ENCODE results near the gene SLC4A2. TPM values are rescaled to one million over a fixed set of nuclear protein-coding genes. Genes with fewer than 3 reads are reported as not detected.

Gene SLC4A2
- total and polyA plus RNA-seq, 2 of the 8 experiments (the other 6 are each of a cell fraction or from before 2014, with no cell fraction given) = 72.6 to 147 TPM

DNA sequence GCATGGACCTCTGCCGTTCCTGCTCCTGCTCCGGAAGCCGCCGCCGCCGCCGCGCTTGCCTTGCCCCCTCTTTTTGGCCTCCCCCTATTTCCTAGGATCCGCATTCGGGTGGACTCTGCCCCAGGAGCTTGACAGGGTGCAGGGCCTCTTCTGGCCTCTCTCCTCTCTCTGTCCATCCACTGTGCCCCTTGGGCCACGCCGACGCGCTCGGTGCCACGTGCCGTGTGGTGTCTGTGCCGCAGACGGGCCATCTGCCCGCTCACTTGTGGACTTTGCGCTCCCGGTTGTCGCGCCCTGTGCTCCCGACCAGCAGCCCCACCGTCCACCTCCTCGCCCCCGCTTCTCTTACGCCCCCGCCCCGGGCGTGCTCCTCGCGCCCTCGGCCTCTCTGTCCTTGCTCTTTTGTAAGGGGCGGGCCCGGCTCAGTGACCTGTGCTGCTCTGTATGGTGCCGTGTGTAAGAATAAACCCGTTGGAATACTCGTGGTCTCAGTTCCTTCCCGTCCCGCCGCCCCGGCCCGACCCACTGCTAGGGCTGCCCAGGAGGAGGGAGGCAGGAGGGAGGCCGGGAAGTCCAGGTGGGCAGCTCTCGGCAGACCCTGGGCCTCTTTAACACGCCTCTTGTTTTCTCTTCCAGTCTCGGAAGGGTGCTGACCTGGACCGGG is 63.9 kb downstream of the SLC4A2 start:
- no peak overlapping the region for H3K14ac ChIP-seq (ENCODE audit: insufficient read length)
- CTCF ChIA-PET (ENCODE audit: partially characterized antibody) = interaction anchor here (0.6 to 11.7 kb wide), 38 partner anchors 8 to 245 kb away, joined by 3 to 197 read pairs (median 4); partner anchors contain the start of genes ABCF2 and GBX1
- no peaks in the 10 kb centered on the region for H3K79me2 ChIP-seq (ENCODE audit: control insufficient read depth in 1 of 2, insufficient read depth in 2 of 2, low read length in 2 of 2)
- no peak overlapping the region for H3K9ac ChIP-seq (replicated peaks in 1 of 4; ENCODE audit: extremely low read depth in 1 of 4, low read depth in 3 of 4, low read length in 3 of 4)
- 90% methylated on average over 30 of the region's 50 CpGs; no CpG with 5 or more reads in 1 of the 2 experiments for WGBS, 2 experiments (ENCODE audit: extremely low coverage in 1 of 2, insufficient coverage in 1 of 2, insufficient read length in 1 of 2, insufficient replicate concordance in 2 of 2, low coverage in 1 of 2, low lambda C conversion rate in 2 of 2, missing lambda C conversion rate in 1 of 2)
- H3K18ac ChIP-seq (ENCODE audit: extremely low read depth, low read length) = no peak overlapping the region
- no peak overlapping the region for H3K27ac ChIP-seq (ENCODE audit: low read depth, low read length)
- peaks cover 0 to 13% (median 4%) of the 10 kb centered on the region in 4 experiments; a peak in 5 of 7 replicates for H3K27me3 ChIP-seq (replicated peaks in 1 of 4; ENCODE audit: control insufficient read depth in 3 of 4, extremely low read depth in 1 of 4, insufficient read depth in 3 of 4, low read length in 3 of 4)
- no peak overlapping the region for H4K91ac ChIP-seq (replicated peaks; ENCODE audit: insufficient read length, low read length)
- FAIRE-seq (no peak), DNase-seq (ENCODE audit: low read depth in 1 of 2, low spot score in 2 of 2) (no peak)
- no peak overlapping the region for H3K4me2 ChIP-seq (ENCODE audit: insufficient read depth in 1 of 2, low read depth in 2 of 2, low read length in 2 of 2)
- H3K4me3 ChIP-seq (ENCODE audit: extremely low read depth in 1 of 4, insufficient read depth in 2 of 4, low read depth in 3 of 4, low read length in 4 of 4) = no peak overlapping the region
- peaks cover 5% of the 10 kb centered on the region; the same call in 1 of the 2 replicates for H3K23me2 ChIP-seq (ENCODE audit: low read depth, low read length)
- H2BK15ac ChIP-seq (ENCODE audit: low read length) = no peak overlapping the region
- no peak overlapping the region for H2BK5ac ChIP-seq (ENCODE audit: low read depth, low read length)
- no peaks in the 10 kb centered on the region for H3K9me3 ChIP-seq (ENCODE audit: insufficient read depth in 2 of 2, low read depth in 1 of 2, low read length in 1 of 2)
- no peak overlapping the region for H2AK5ac ChIP-seq (ENCODE audit: low read depth, low read length)
- H4K8ac ChIP-seq (ENCODE audit: extremely low read depth, insufficient read depth, low read length) = peak overlapping the region; percentile 65; the same call in 1 of the 2 replicates
- no peak overlapping the region for H4K5ac ChIP-seq (ENCODE audit: insufficient read length, low read depth, low read length)
- H2BK12ac ChIP-seq (ENCODE audit: low read depth, low read length) = no peak overlapping the region
- peaks cover 8 to 40% of the 10 kb centered on the region in 2 experiments for H4K20me1 ChIP-seq (replicated peaks in 1 of 2; ENCODE audit: control insufficient read depth in 1 of 2, insufficient read depth in 2 of 2, low read length in 2 of 2)
- no peak overlapping the region for H2BK120ac ChIP-seq (replicated peaks; ENCODE audit: low read depth, low read length)
- no peaks in the 10 kb centered on the region for H3K79me1 ChIP-seq (ENCODE audit: low read depth, low read length)
- H3K4me1 ChIP-seq (replicated peaks in 1 of 4; ENCODE audit: control insufficient read depth in 3 of 4, insufficient read depth in 4 of 4, low read length in 3 of 4) = peaks cover 0 to 23% (median 7%) of the 10 kb centered on the region in 4 experiments; a peak in 6 of 7 replicates
- H2BK20ac ChIP-seq (ENCODE audit: low read length) = no peak overlapping the region
- H3K36me3 ChIP-seq (ENCODE audit: control insufficient read depth in 2 of 4, insufficient read depth in 4 of 4, low read length in 3 of 4) = peaks cover 0 to 30% (median 4%) of the 10 kb centered on the region in 4 experiments; a peak in 3 of 8 replicates
- POLR2A ChIA-PET (ENCODE audit: partially characterized antibody) = interaction anchor here (0.9 to 2.0 kb wide), 3 partner anchors 8 to 16 kb away, joined by 3 to 7 read pairs (median 4); no protein-coding TSS in a partner anchor
- H3K23ac ChIP-seq (ENCODE audit: insufficient read length) = no peak overlapping the region
- no peak overlapping the region for H3K56ac ChIP-seq (replicated peaks; ENCODE audit: insufficient read length, low read depth, low read length)
- no peak overlapping the region for H2AFZ ChIP-seq (ENCODE audit: low read length)
- no peak overlapping the region for H3K4ac ChIP-seq (replicated peaks; ENCODE audit: insufficient read length, low read depth, low read length)
- TF ChIP-seq, protein P1, sequence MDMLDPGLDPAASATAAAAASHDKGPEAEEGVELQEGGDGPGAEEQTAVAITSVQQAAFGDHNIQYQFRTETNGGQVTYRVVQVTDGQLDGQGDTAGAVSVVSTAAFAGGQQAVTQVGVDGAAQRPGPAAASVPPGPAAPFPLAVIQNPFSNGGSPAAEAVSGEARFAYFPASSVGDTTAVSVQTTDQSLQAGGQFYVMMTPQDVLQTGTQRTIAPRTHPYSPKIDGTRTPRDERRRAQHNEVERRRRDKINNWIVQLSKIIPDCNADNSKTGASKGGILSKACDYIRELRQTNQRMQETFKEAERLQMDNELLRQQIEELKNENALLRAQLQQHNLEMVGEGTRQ (IDR thresholded peaks at IDR 0.05; ENCODE audit: low read length) = no peak

All from H1 (cell line).